NCI-H510A (cell line): ENCODE measurements around the gene PPP1R3E.

Experiments
- DNase-seq: peaks from one replicate; lab custom pipeline; 2025; lab: John Stamatoyannopoulos, UW

The PPP1R3E gene

GRCh38 chr14:23248601-23249000, 54.1 kb downstream of the PPP1R3E start:
- no peak for DNase-seq
